OCI-LY7 (cell line): ENCODE data around the gene RNF166.

Experiments
- EZH2phosphoT487 ChIP-seq: fragments of 200-600 bp; sonication (generic); IDR thresholded peaks from 2 replicates; pipeline ENCODE4 v1.6.1; 2018; ENCODE audit warnings: low read depth, borderline replicate concordance, mild to moderate bottlenecking, mixed run types, antibody characterized with exemption, low read length, moderate library complexity, mixed read lengths
- TF ChIP-seq, protein P1 (sequence below): fragments of 200-600 bp; sonication (generic); conservative IDR thresholded peaks from 2 replicates; pipeline ENCODE4 v1.5.1; 2014; ENCODE audit warnings: mild to moderate bottlenecking, antibody characterized with exemption, low read length, moderate library complexity, mixed read lengths

GRCh38 chr16:88691924-88692560 lies 14.2 kb downstream of the RNF166 start:
- TF ChIP-seq, protein P1, sequence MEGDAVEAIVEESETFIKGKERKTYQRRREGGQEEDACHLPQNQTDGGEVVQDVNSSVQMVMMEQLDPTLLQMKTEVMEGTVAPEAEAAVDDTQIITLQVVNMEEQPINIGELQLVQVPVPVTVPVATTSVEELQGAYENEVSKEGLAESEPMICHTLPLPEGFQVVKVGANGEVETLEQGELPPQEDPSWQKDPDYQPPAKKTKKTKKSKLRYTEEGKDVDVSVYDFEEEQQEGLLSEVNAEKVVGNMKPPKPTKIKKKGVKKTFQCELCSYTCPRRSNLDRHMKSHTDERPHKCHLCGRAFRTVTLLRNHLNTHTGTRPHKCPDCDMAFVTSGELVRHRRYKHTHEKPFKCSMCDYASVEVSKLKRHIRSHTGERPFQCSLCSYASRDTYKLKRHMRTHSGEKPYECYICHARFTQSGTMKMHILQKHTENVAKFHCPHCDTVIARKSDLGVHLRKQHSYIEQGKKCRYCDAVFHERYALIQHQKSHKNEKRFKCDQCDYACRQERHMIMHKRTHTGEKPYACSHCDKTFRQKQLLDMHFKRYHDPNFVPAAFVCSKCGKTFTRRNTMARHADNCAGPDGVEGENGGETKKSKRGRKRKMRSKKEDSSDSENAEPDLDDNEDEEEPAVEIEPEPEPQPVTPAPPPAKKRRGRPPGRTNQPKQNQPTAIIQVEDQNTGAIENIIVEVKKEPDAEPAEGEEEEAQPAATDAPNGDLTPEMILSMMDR = no peak
- no peak for TF ChIP-seq EZH2phosphoT487
